Measurements from ENCODE around the gene GXYLT2. TPM values are rescaled to one million over a fixed set of nuclear protein-coding genes. Genes with fewer than 3 reads are reported as not detected.

Gene GXYLT2
- polyA plus RNA-seq, 3 donors: 0.04 TPM; not detected in 2

DNA sequence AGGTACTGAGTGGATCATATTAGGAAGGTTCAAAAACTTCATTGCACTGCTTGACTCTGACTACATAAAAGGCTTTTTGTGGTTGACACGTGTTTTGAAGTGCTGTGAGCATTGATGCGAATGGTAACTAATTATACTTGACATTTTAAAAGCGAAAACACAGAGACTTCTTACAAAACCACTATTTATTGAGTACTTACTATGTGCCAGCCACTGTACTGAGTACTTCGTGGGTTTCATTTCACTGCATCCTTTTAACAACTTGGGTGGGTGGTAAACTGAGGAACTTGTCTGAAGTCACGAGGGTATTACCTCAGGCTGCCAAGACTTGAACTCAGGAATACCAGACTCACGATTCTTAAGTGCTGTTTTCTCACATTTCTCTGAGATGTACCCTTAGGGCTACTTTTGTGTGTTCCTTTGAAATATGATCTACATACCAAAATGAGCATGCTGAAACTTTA is 63.4 kb downstream of the GXYLT2 start:
- H3K27me3 Mint-ChIP-seq (ENCODE audit: low read depth in 3 of 3): peaks cover 0 to 4% (median 1%) of the 10 kb centered on the region in 3 donors
- no peak for DNase-seq
- TF ChIP-seq, protein P1, sequence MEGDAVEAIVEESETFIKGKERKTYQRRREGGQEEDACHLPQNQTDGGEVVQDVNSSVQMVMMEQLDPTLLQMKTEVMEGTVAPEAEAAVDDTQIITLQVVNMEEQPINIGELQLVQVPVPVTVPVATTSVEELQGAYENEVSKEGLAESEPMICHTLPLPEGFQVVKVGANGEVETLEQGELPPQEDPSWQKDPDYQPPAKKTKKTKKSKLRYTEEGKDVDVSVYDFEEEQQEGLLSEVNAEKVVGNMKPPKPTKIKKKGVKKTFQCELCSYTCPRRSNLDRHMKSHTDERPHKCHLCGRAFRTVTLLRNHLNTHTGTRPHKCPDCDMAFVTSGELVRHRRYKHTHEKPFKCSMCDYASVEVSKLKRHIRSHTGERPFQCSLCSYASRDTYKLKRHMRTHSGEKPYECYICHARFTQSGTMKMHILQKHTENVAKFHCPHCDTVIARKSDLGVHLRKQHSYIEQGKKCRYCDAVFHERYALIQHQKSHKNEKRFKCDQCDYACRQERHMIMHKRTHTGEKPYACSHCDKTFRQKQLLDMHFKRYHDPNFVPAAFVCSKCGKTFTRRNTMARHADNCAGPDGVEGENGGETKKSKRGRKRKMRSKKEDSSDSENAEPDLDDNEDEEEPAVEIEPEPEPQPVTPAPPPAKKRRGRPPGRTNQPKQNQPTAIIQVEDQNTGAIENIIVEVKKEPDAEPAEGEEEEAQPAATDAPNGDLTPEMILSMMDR (IDR thresholded peaks at IDR 0.05): no peak
- intact Hi-C loops (cut with micrococcal nuclease): no loop called here
- no peaks in the 10 kb centered on the region for H4K20me1 ChIP-seq (ENCODE audit: insufficient read depth, low read length)
- H3K4me1 ChIP-seq (ENCODE audit: control insufficient read depth in 1 of 2, insufficient read depth in 2 of 2, low read length in 2 of 2): no peaks in the 10 kb centered on the region
- H3K9me3 ChIP-seq (replicated peaks in 1 of 2; ENCODE audit: control insufficient read depth in 1 of 2, insufficient read depth in 1 of 2, low read length in 2 of 2): no peaks in the 10 kb centered on the region
- no peak overlapping the region for H3K4me2 ChIP-seq (replicated peaks; ENCODE audit: extremely low read depth, low read length, poor library complexity, severe bottlenecking)
- H3K4me1 Mint-ChIP-seq: no peaks in the 10 kb centered on the region
- H3K9ac ChIP-seq (ENCODE audit: insufficient read depth, low read length, poor library complexity, severe bottlenecking): no peak overlapping the region
- WGBS (ENCODE audit: insufficient coverage): no CpG with 5 or more reads among the region's 6 CpGs
- H3K27ac ChIP-seq (ENCODE audit: low read depth in 1 of 2, low read length in 2 of 2): no peak overlapping the region
- no peak overlapping the region for H3K27ac Mint-ChIP-seq
- H3K36me3 Mint-ChIP-seq: no peaks in the 10 kb centered on the region
- H3K27me3 ChIP-seq (ENCODE audit: control insufficient read depth in 2 of 2, insufficient read depth in 2 of 2, low read length in 2 of 2): no peaks in the 10 kb centered on the region
- no peaks in the 10 kb centered on the region for H3K9me3 Mint-ChIP-seq
- no peaks in the 10 kb centered on the region for H3K79me2 ChIP-seq (ENCODE audit: insufficient read depth, low read length)
- H3K4me3 ChIP-seq (replicated peaks in 1 of 3; ENCODE audit: low read depth in 2 of 3, low read length in 3 of 3): no peak overlapping the region
- no peak overlapping the region for H3K4me3 Mint-ChIP-seq
- H3K36me3 ChIP-seq (replicated peaks in 1 of 2; ENCODE audit: control insufficient read depth in 1 of 2, insufficient read depth in 2 of 2, low read length in 2 of 2): no peaks in the 10 kb centered on the region
- H2AFZ ChIP-seq (ENCODE audit: insufficient read depth, low read depth, low read length, poor library complexity, severe bottlenecking): no peak overlapping the region

DNA sequence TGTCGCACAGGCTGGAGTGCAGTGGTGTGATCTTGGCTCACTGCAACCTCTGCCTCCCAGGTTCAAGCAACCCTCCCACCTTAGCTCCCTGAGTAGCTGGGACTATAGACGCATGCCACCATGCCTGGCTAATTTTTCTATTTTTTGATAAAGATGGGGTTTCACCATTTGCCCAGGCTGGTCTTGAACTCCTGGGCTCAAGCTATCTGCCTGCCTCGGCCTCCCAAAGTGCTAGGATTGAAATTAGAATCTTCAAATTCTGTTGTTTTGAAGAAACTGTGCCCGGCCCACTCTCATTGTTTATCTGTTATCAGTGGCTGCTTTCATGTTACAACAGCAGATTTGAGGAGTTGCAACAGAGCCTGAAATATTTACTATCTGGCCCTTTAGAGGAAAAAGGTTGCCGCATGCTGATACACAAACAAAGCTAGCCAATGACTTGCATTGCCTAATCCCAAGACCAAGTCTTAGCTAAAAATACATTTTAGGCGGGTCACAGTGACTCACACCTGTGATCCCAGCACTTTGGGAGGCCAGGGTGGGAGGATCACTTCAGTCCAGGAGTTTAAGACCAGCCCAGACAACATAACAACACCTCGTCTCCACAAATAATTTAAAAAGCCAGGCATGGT is 65.6 kb downstream of the GXYLT2 start:
- Histone ChIP-seq H3K36me3 (replicated peaks in 1 of 2; ENCODE audit: control insufficient read depth in 1 of 2, insufficient read depth in 2 of 2, low read length in 2 of 2) (no peaks in the 10 kb centered on the region), H2AFZ (ENCODE audit: insufficient read depth, low read depth, low read length, poor library complexity, severe bottlenecking) (no peak overlapping the region), H4K20me1 (ENCODE audit: insufficient read depth, low read length) (no peaks in the 10 kb centered on the region), H3K79me2 (ENCODE audit: insufficient read depth, low read length) (no peaks in the 10 kb centered on the region), H3K4me1 (ENCODE audit: control insufficient read depth in 1 of 2, insufficient read depth in 2 of 2, low read length in 2 of 2) (no peaks in the 10 kb centered on the region), H3K9me3 (replicated peaks in 1 of 2; ENCODE audit: control insufficient read depth in 1 of 2, insufficient read depth in 1 of 2, low read length in 2 of 2) (no peaks in the 10 kb centered on the region), H3K27ac (ENCODE audit: low read depth in 1 of 2, low read length in 2 of 2) (no peak overlapping the region), H3K4me3 (replicated peaks in 1 of 3; ENCODE audit: low read depth in 2 of 3, low read length in 3 of 3) (no peak overlapping the region), H3K27me3 (ENCODE audit: control insufficient read depth in 2 of 2, insufficient read depth in 2 of 2, low read length in 2 of 2) (no peaks in the 10 kb centered on the region), H3K9ac (ENCODE audit: insufficient read depth, low read length, poor library complexity, severe bottlenecking) (no peak overlapping the region), H3K4me2 (replicated peaks; ENCODE audit: extremely low read depth, low read length, poor library complexity, severe bottlenecking) (no peak overlapping the region)
- Mint-ChIP-seq H3K4me3 (no peak overlapping the region), H3K27ac (no peak overlapping the region), H3K4me1 (no peaks in the 10 kb centered on the region), H3K27me3 (ENCODE audit: low read depth in 3 of 3) (peaks cover 0 to 4% (median 1%) of the 10 kb centered on the region in 3 donors), H3K9me3 (no peaks in the 10 kb centered on the region), H3K36me3 (no peaks in the 10 kb centered on the region)
- no peak for DNase-seq
- intact Hi-C loops (cut with micrococcal nuclease): no loop called here
- TF ChIP-seq, protein P1 (IDR thresholded peaks at IDR 0.05): no peak
- WGBS (ENCODE audit: insufficient coverage): 78% methylated on average over 4 of the region's 7 CpGs

All from CD14-positive monocyte (primary cell).